Dermis blood vessel endothelial cell (primary cell): ENCODE data around the gene VMAC. TPM values are rescaled to one million over a fixed set of nuclear protein-coding genes. Genes with fewer than 3 reads are reported as not detected.
A peak's percentile ranks its signal among the peaks of the same experiment; 100 is the strongest.
"Not testable (repeated sequence)": the region's sequence is repeated elsewhere in the genome, so short reads cannot be mapped to it uniquely, and the experiment has no call there.

ENCODE experiments used
- DNase-seq: peaks from one replicate; pipeline ENCODE4 v3.0.0; 2010
- total RNA-seq: library from RNA; depleted of rRNA; stranded (reverse); fragments of >200 nt; gene quantifications from 2 replicates; pipeline ENCODE4 v1.2.3, GENCODE V29; 2014

VMAC gene, protein sequence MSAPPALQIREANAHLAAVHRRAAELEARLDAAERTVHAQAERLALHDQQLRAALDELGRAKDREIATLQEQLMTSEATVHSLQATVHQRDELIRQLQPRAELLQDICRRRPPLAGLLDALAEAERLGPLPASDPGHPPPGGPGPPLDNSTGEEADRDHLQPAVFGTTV
- total RNA-seq, result 6.0 and 8.5 TPM in 2 replicates

DNA sequence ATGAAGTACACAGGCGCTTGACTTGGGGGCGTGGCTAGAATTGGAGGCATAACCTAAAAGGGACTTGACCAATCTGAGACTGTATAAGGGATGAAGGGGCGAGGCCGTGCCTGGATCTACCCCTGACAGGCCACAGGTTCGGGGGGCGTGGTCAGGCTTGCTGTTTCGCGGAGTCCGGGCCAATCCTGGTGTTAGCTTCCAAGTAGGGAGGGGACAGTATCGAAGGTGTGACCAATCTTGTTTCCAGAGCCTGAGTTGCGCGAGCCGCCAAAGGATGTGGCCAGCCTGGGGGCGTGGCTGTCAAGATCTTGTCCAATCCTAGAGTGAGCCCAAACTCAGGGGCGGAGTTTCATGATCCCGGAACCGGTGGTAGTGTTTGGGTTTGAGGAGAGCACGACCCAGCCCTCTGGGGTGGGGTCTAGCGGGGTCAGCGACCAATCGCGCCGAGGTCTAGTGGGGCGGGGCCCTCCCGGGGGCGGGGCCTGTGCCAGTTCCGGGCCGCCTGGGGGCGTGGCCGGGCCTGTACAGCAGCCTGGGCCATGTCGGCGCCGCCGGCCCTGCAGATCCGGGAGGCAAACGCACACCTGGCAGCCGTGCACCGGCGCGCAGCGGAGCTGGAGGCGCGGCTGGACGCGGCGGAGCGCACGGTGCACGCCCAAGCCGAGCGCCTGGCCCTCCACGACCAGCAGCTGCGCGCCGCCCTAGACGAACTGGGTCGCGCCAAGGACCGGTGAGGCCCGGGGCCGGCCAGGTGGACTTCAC, at the start of gene VMAC:
VMAC (plus strand) TSS at position 521 of the 762 bp plus-strand sequence; CDS start at position 540, 19 bp downstream.
- DNase-seq, result peak; percentile 100

DNA sequence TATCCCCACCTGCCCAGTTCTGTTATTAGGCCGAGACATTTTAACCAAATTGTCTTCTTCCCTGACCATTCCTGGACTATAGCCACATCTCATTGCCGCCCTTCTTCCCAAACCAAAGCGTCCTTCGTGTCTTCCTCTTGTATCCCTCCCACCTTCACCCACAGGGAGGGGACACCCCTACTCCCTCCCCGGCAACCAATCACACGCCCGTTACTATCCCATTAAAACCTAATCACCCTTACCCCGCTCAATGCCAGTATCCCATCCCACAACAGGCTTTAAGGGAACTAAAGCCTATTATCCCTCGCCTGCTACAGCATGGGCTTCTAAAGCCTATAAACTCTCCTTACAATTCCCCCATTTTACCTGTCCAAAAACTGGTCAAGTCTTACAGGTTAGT, 49.5 kb upstream of the VMAC start:
- not testable (repeated sequence) for DNase-seq

DNA sequence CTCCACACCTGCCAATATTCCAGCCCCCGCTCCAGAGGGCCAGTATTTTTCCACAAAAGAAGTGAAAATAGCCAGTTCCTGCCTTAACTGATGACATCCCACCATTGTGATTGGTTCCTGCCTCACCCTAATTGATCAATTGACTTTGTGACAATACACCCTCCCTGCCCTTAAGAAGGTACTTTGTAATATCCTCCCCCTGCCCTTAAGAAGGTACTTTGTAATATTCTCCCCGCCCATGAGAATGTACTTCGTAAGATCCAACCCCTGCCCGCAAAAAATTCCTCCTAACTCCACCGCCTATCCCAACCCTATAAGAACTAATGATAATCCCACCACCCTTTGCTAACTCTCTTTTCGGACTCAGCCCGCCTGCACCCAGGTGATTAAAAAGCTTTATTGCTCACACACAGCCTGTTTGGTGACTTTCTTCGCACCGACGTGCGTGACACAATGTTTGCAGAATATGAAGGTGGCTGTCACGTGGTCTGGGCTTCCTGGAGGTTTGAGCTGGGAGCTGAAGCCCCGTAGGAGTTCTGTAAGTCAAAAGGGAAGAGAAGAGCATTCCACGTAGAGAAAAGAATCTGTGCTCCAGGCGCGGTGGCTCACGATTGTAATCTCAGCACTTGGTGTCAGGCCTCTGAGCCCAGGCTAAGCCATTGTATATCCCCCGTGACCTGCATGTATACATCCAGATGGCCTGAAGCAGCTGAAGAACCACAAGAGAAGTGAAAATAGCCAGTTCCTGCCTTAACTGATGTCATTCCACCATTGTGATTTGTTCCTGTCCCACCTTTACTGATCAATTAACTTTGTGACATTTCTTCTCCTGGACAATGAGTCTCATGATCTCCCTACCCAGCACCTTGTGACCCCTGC, 47.2 kb upstream of the VMAC start:
- DNase-seq, result no peak

DNA sequence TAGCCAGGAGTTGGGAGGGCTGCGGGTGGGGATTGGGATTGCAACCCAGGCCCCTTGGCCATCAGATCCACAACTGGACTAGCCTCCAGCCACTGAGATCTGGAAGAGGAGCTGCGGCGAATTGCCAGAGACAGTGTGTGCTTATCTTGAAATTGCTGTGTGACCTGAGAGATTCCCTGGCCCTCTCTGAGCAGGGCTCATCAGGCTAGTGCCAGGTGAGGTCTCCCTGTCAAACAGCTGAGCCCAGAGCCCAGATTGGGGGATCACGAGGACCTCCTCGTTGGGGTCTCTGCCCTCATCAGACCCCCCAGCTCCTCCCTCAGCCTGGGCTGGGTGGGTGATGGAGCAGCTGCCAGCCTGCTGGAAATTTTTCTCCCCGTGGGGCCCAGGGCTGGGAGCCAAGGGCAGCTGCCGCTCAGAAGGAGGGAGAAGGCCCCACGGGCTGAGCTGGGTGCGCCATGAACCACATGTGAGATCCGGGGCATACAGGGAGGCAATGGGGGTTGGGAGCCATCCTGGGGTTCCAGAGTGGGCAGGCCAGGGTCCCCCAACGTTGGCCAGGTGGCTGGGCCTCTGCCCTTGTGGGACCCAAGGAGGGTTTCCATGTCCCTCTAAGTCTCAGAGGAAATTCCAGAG, 41.5 kb upstream of the VMAC start:
- no peak for DNase-seq

DNA sequence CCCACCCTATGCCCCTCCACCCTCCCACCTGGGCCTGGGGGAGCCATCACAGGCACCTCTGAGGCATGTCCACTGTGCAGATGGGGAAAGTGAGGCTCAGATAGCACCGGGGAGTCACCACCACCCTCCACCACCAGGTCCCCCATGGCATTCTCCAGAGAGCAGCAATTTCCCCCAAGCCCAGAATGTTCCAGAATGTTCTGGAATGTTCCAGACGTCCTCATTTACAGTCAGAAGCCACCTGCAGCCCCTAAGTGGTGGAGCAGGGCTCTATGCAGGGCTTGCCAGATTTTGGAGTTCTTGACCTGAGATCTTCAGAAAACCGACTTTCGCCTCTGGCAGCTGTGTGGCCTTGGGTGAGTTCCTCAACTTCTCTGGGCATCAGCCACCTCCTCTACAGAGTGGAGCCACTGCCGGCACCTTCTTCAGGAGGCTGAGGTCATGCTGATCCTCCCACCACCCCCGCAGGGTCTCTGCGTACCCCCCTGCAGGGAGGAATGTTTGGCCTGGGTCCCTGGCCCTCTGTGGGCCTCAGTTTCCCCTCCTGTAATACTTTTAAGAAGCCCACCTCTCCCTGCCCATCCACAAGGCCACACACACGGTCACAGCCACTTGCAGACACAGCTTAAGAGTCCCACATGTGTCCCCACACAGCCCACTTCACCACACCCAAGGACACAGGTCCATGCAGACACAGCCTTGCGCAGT, 40.5 kb upstream of the VMAC start:
- no peak for DNase-seq

DNA sequence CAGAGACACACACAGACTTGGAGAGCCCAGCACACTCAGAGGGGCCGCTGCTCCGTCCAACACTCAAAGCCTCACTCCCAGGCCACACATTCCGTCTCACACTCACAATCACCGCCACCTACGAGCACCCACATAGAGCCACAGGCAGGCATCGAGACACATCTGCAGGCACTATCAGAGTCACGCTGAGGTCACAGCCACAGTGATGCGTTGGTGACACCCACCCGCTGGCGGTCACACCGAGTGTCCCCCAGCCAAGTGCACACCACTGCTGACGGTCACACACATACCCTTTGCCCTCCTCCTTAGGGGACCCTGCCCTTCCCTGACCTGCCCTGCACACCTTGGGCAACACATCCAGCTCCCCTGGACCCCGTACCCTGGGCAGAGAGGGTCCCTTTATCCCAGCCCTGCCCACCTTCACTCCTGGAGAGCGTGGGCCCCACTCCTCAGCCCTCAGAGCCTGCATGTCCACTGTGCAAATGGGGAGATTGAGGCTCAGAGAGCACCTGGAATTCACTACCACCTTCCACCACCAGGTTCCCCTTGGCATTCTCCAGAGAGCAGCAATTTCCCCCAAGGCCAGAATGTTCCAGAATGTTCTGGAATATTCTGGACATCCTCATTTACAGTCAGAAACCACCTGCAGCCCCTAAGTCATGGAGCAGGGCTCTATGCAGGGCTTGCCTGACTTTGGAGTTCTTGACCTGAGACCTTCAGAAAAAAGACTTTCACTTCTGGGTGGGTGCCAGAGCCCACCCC, 39.8 kb upstream of the VMAC start:
- DNase-seq, result no peak

DNA sequence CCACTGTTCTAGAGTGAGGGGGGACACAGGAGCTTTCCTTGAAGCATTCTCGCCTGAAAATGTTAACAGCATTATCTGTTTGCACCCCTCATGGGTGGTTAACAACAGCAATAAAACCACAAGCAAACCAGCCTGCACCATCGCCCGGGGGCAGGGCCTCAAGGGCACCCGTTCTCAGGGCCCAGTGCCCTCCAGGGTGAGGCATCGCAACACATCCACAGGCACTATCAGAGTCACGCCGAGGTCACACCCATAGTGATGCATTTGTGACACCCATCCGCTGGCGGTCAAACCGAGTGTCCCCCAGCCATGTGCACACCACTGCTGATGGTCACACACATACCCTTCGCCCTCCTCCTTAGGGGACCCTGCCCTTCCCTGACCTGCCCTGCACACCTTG, 38.9 kb upstream of the VMAC start:
- DNase-seq, result no peak

DNA sequence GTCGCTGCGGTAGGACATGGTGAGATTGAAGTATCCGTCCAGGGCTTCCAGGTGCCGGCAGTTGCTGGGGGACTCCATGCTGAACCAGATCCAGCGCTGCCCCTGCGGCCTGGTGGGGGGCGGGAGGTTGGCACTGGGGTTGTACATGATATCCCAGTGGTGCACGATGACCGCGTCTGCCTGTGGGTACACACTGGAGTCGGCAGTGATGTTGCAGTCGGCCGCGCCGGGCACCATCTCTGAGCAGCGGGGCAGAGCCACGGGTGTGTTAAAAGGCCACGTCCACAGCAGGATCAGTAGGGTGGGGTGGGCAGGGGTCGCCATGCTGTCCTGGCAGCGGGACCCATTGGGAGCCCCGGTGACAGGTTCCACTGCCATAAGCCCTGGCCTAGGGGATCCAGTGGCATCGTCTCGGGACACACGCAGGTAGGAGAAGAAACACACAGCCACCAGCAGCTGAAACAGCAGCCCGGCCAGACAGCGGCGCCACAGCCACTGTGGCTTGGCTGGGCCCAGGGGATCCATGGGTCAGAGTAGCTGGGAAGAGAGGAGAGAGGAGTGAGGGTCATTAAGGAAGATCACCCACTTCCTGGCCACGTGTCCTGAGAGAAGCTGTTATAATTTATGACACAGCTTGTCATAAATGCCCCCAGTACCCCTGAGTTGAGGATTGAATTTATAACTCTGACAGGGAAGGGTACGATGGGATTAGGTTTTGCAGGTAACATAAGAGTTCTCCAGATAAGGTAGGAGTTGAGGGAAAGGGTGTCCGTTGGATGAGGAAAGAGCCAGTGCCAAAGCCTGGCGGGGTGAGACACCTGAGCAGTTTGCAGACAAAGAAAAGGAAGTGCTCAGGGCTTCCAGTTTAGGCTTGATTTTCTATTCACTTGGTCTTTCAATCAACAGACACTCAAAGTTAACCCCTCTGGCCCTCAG, 37.2 kb upstream of the VMAC start:
- no peak for DNase-seq

DNA sequence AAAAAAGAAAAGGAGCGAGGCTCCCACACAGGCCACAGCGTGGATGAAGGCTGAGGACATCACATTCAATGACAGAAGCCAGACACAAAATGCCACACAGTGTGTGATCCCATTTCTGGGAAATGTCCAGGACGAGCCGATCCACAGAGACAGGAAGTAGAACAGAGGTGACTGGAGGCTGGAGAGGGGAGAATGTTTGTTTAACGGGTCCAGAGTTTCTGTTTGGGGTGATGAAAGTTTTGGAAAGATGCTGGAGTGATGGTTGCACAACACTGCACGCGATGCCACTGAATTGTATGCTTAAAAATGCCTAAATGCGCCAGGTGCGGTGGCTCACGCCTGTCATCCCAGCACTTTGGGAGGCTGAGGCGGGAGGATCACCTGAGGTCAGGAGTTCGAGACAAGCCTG, 33.7 kb upstream of the VMAC start:
- DNase-seq, result no peak

DNA sequence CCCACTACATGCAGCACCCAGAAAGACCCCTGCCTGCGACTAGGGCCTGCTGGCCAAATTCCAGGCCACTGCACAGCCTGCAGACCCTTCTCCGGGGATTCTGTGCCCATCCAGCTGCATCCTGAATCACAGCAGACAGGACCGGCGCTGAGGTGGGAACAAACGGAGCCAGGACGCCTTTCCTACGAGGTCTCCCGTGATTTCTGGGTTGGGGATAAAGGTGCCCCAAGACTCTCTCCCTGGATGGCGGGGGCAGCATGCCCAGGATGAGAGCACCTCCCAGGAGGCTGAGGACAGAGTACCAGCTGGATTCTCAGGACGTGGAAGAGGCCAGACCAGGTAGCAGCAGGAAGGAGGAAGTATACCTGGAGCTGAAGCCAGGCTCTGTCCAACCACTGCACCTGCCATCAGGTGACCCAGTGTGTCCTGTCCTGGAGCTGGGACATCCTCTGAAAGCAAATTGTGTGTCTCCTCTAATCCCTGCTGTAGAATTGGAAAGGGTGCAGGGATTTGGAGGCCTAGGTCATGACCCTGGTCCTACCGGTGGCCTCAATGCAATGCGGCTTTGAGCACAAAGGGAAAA, 31.0 kb upstream of the VMAC start:
- DNase-seq, result no peak

DNA sequence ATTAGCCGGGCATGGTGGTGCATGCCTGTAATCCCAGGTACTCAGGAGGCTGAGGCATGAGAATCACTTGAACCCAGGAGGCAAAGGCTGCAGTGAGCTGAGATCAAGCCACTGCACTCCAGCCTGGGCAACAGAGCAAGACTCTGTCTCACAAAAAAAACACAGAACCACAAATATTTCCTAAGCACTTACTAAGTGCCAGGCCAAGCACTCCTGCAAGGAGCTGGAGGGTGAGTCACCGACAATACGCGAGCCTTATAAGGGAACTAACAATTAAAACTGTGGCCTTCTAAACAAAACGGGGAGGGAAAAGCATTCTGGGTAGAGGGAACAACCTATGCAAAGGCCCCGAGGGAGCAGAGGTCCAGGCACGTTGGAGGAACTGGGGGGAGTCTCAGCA, 30.2 kb upstream of the VMAC start:
- not testable (repeated sequence) for DNase-seq

DNA sequence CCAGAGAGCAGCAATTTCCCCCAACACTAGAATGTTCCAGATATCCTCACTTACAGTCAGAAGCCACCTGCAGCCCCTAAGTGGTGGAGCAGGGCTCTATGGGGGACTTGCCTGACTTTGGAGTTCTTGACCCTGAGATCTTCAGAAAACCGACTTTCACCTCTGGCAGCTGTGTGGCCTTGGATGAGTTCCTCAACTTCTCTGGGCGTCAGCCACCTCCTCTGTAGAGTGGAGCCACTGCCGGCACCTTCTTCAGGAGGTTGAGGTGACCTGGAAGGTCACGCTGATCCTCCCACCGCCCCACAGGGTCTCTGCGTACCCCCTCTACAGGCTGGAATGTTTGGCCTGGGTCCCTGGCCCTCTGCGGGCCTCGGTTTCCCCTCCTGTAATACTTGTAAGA, 27.2 kb upstream of the VMAC start:
- DNase-seq, result no peak

DNA sequence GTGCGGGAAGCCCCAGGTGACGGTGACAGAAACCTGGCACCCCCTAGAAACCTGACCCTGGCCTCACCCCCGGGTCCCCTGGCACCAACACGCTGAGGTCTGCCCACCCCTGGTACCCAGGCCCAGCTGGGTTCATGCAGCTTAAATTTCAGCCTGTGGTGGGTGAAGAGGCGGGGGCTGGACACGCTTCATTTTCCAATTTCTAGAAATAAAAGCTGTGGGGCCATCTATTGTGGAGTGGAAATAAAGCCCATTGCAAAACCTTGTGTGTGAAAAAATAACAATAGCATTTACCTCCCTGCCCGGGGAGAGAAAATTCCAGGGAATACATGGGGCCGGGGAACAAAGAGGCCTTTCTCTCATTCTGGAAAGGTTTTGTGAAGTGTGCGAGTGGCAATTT, 26.8 kb upstream of the VMAC start:
- DNase-seq, result no peak

DNA sequence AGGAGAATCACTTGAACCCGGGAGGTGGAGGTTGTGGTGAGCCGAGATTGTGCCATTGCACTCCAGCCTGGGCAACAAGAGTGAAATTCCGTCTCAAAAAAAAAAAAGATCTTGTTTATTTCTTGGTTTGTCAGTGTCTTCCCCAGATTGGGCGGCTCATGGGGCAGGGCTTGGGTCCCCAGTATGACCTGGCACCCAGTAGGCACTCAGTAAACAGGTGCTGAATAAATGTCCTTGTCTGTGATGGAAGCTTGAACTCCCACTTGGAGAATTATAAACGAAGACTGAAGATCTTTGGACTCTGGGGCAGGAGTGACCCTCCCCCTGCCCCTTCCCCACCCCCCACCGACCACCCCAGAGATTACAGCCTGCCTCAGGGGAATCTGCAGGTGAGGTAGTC, 24.5 kb upstream of the VMAC start:
- DNase-seq, result no peak

DNA sequence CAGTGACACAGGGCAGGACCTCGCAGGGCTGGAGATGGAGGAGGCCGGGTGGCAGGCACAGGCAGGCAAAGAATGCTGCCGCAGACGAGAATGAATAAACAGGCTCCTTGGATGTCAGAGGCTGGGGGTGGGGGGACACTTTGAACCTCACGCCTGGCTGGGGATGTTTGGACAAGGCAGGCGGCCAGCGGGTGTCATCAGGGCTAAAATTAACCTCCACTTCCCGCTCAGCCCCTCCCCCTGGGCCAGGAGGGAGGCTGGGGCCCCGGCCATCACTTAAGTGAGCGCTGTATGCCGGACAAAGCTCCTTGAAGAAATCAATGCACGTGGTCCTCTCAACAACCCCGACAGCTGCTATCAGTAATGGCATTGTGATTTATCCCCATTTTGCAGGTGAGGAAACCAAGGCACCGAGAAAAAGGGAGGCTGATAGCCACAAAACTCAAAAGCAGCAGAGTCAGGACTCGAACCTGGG, 24.0 kb upstream of the VMAC start:
- no peak for DNase-seq

DNA sequence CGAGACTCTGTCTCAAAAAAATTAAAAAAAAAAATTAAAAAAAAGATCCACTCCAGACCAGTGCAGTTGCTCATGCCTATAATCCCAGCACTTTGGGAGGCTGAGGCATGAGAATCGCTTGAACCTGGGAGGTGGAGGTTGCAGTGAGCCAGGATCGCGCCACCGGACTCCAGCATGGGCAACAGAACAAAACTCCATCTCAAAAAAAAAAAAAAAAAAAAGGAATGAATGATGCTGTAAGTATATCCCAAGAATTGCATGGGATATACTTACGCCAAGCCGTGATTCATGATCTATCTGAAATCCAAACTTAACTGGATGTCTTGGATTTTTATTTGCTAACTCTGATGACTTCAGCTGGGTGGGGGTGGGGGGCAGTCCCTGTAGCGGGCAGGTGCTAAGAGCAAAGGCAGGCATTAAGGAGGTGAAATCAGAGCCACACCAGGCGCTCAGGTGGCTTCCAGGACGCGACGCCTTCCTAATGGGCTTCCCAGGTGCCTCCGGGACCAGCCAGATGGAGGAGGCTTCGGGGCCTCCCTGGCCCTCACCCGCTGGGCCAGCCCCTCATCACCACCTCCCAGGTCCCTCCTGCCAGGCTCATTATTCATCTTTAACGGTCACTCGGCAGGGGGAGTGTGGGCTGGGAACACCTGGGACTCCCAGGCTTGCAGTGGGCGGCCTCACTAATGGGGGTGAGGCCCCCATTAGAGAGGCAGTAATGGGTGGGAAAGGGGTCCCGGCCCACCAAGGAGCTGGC, 23.0 kb upstream of the VMAC start:
- no peak for DNase-seq

DNA sequence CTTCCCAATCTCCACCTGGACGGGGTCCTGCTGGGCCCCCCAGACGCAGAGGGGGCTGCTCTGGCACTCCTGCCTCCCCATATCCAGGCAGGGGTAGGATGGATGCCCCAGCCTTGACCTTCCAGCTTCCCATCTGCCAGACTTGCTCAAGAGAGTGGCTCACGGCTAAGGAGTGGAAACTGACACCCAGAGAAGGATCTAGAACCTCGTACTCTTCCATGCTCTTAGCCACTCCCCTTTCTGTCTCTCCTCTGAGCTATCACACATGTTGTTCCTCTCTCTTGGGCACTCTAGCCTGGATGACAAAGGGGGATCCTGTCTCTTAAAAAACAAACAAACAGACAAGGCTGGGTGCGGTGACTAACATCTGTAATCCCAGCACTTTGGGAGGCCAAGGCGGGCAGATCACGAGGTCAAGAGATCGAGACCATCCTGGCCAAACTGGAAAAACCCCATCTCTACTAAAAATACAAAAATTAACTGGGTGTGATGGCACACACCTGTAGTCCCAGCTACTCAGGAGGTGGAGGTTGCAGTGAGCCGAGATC, 22.2 kb upstream of the VMAC start:
- no peak for DNase-seq

DNA sequence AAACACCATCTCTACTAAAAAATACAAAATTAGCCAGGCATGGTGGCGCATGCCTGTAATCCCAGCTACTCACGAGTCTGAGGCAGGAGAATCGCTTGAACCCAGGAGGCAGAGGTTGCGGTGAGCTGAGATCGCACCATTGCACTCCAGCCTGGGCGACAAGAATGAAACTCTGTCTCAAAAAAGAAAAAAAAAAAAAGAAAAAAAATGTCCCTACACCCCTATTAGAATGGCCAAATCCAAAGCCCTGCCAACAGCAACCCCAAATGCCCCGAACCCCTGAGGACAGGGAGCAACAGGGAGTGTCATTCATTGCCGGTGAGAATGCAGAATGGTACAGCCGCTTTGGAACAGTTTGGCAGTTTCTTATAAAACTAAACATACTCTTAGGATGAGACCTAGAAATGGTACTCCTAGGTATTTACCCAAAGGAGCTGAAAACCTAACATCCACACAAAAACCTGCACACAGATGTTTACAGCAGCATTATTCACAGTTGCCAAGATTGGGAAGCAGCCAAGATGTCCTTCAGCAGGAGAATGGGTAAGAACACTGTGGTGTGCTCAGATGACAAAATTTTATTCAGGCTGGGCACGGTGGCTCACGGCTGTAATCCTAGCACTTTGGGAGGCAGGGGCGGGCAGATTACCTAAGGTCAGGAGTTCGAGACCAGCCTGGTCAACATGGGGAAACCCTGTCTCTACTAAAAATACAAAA, 21.4 kb upstream of the VMAC start:
- not testable (repeated sequence) for DNase-seq
